Large intestine (tissue), 3 donors: ENCODE measurements around the gene NPEPL1. TPM values are rescaled to one million over a fixed set of nuclear protein-coding genes. Genes with fewer than 3 reads are reported as not detected.

Source experiments
- DNase-seq, 2 donors: peaks; one replicate each; pipeline versions ENCODE4 v3.0.0 to v3.0.0-alpha.2; 2013
- H3K27ac ChIP-seq: one replicate; pipeline ENCODE4 v1.5.1; 2013; ENCODE audit warnings: low read length
- H3K27me3 ChIP-seq: 2 replicates; pipeline ENCODE4 v1.6.1; 2013; ENCODE audit warnings: low read length; ENCODE audit not compliant: control insufficient read depth, insufficient read depth
- H3K36me3 ChIP-seq: 2 replicates; pipeline ENCODE4 v1.6.1; 2013; ENCODE audit warnings: low read length; ENCODE audit not compliant: control insufficient read depth, insufficient read depth
- H3K4me1 ChIP-seq: one replicate; pipeline ENCODE4 v1.6.1; 2013; ENCODE audit warnings: low read length; ENCODE audit not compliant: control insufficient read depth, insufficient read depth
- H3K4me3 ChIP-seq: one replicate; pipeline ENCODE4 v1.5.1; 2013; ENCODE audit warnings: low read length
- H3K9me3 ChIP-seq: one replicate; pipeline ENCODE4 v1.6.1; 2013; ENCODE audit warnings: mild to moderate bottlenecking, low read depth, low read length, moderate library complexity; ENCODE audit not compliant: control insufficient read depth
- WGBS: methylation state at CpG from one replicate; pipeline ENCODE4 v1.1.5; 2013; ENCODE audit warnings: low lambda C conversion rate; ENCODE audit not compliant: insufficient coverage; 5-methylcytosine and 5-hydroxymethylcytosine counted together
- polyA plus RNA-seq: library from polyadenylated mRNA; unstranded; fragments of 120-200 nt; gene quantifications from one replicate; pipeline ENCODE4 v1.2.1, GENCODE V29; 2013

Gene NPEPL1
- polyA plus RNA-seq, 1 donor: 35.1 TPM

GRCh38 chr20:58700121-58700821 is 7.7 kb downstream of the NPEPL1 start:
- peak; percentile 57 to 79 for DNase-seq
- no peaks in the 10 kb centered on the region for H3K9me3 ChIP-seq
- no peak overlapping the region for H3K4me3 ChIP-seq
- WGBS: 38% methylated on average over 2 of the region's 11 CpGs
- peak overlapping the region; percentile 25 for H3K27ac ChIP-seq
- peaks cover 4% of the 10 kb centered on the region for H3K4me1 ChIP-seq
- peaks cover 78% of the 10 kb centered on the region for H3K36me3 ChIP-seq
- no peaks in the 10 kb centered on the region for H3K27me3 ChIP-seq

GRCh38 chr20:58700823-58701222 is 8.2 kb downstream of the NPEPL1 start:
- Histone ChIP-seq H3K27me3 (no peaks in the 10 kb centered on the region), H3K27ac (peak overlapping the region; percentile 25), H3K4me3 (no peak overlapping the region), H3K36me3 (peaks cover 78% of the 10 kb centered on the region), H3K9me3 (no peaks in the 10 kb centered on the region), H3K4me1 (peaks cover 4% of the 10 kb centered on the region)
- no CpG with 5 or more reads among the region's 11 CpGs for WGBS
- DNase-seq: no peak

GRCh38 chr20:58701431-58702160 is 9.0 kb downstream of the NPEPL1 start:
- WGBS: no CpG with 5 or more reads among the region's 29 CpGs
- DNase-seq: no peak
- Histone ChIP-seq H3K9me3 (no peaks in the 10 kb centered on the region), H3K4me1 (peaks cover 4% of the 10 kb centered on the region), H3K27ac (no peak overlapping the region), H3K36me3 (peaks cover 71% of the 10 kb centered on the region), H3K4me3 (no peak overlapping the region), H3K27me3 (no peaks in the 10 kb centered on the region)

- Histone ChIP-seq H3K36me3 (peaks cover 65% of the 10 kb centered on the region), H3K27me3 (no peaks in the 10 kb centered on the region), H3K4me1 (peaks cover 4% of the 10 kb centered on the region), H3K27ac (no peak overlapping the region), H3K4me3 (no peak overlapping the region), H3K9me3 (no peaks in the 10 kb centered on the region)
- WGBS: no CpG with 5 or more reads among the region's 9 CpGs
- DNase-seq: no peak
Observed at GRCh38 chr20:58702161-58702510, 9.5 kb downstream of the NPEPL1 start.

- Histone ChIP-seq H3K27me3 (no peaks in the 10 kb centered on the region), H3K4me3 (no peak overlapping the region), H3K27ac (no peak overlapping the region), H3K4me1 (peaks cover 4% of the 10 kb centered on the region), H3K9me3 (no peaks in the 10 kb centered on the region), H3K36me3 (peaks cover 61% of the 10 kb centered on the region)
- DNase-seq: no peak
- WGBS: 98% methylated on average over 10 of the region's 28 CpGs
Observed at GRCh38 chr20:58702859-58703648, 10.5 kb downstream of the NPEPL1 start.

GRCh38 chr20:58703765-58704371 is 11.3 kb downstream of the NPEPL1 start:
- no peak overlapping the region for H3K4me3 ChIP-seq
- DNase-seq: no peak
- H3K27me3 ChIP-seq: no peaks in the 10 kb centered on the region
- no peak overlapping the region for H3K27ac ChIP-seq
- no CpG with 5 or more reads among the region's 12 CpGs for WGBS
- H3K36me3 ChIP-seq: peaks cover 54% of the 10 kb centered on the region
- H3K4me1 ChIP-seq: peaks cover 4% of the 10 kb centered on the region
- no peaks in the 10 kb centered on the region for H3K9me3 ChIP-seq

- Histone ChIP-seq H3K27ac (no peak overlapping the region), H3K4me1 (peaks cover 4% of the 10 kb centered on the region), H3K27me3 (no peaks in the 10 kb centered on the region), H3K36me3 (peaks cover 45% of the 10 kb centered on the region), H3K4me3 (no peak overlapping the region), H3K9me3 (no peaks in the 10 kb centered on the region)
- DNase-seq: no peak
- 80% methylated on average over 2 of the region's 14 CpGs for WGBS
Observed at GRCh38 chr20:58705208-58705926, 12.8 kb downstream of the NPEPL1 start.

- peaks cover 42% of the 10 kb centered on the region for H3K36me3 ChIP-seq
- DNase-seq: no peak
- WGBS: no CpG with 5 or more reads among the region's 20 CpGs
- H3K27ac ChIP-seq: no peak overlapping the region
- H3K4me1 ChIP-seq: no peaks in the 10 kb centered on the region
- H3K9me3 ChIP-seq: no peaks in the 10 kb centered on the region
- no peak overlapping the region for H3K4me3 ChIP-seq
- no peaks in the 10 kb centered on the region for H3K27me3 ChIP-seq
Observed at GRCh38 chr20:58706150-58706892, 13.7 kb downstream of the NPEPL1 start.

GRCh38 chr20:58706975-58707681 is 14.5 kb downstream of the NPEPL1 start:
- H3K36me3 ChIP-seq: peaks cover 34% of the 10 kb centered on the region
- no peaks in the 10 kb centered on the region for H3K4me1 ChIP-seq
- DNase-seq: no peak

More at GRCh38 chr20:58706975-58707681, 14.5 kb downstream of the NPEPL1 start:
- Histone ChIP-seq H3K27me3 (no peaks in the 10 kb centered on the region), H3K4me3 (no peak overlapping the region), H3K9me3 (no peaks in the 10 kb centered on the region), H3K27ac (no peak overlapping the region)
- WGBS: no CpG with 5 or more reads among the region's 23 CpGs
